CD4-positive, alpha-beta T cell treated with Interleukin-17A for 4 hours (primary cell): Measurements from ENCODE around the gene GNG2.

Experiments used
- DNase-seq: peaks from one replicate; pipeline ENCODE4 v3.0.0-alpha.2; 2020; ENCODE audit warnings: mixed read lengths

GNG2 gene

DNA sequence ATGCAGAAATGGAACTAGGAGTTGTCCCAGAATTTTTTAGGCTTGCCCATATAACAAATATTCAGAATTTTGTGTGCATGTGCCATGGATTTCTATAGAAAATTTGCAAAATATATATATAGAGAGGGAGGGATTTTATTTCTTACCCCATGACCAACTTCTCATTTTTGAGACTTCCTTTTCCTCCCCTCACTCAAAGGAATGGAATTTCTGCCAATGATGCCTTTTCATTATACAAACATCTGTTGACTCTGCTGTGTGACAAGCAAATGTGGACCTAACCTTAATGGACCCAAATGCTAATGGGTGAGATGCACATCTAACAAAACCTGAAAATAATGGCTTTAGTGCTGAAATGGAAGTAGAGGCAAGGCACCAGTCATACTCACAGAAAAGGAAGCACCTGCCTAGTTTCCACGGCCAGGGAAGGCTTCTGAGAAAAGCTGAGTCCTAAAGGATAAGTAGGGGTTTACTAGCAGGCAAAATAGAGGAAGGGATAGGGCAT is 3.6 kb upstream of the GNG2 start:
- no peak for DNase-seq

DNA sequence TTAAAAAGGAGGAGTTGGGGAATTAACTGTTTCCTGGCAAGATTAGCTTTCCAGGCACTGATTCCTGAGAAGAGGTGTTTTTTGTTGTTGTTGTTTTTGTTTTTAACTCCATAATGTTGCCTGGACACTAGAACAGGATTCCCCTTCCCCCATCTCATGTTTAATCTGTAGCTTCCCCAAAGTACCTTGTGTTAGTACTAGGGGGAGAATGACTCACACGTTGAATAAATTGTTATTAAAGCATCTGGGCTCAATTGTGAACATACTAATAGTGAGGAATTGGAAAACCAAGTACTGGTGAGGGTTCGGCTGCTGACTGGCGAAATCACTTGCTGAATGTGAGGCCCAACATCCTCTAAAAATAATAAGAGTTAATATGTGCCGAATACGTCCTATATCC is 1.3 kb upstream of the GNG2 start:
- DNase-seq, result no peak

DNA sequence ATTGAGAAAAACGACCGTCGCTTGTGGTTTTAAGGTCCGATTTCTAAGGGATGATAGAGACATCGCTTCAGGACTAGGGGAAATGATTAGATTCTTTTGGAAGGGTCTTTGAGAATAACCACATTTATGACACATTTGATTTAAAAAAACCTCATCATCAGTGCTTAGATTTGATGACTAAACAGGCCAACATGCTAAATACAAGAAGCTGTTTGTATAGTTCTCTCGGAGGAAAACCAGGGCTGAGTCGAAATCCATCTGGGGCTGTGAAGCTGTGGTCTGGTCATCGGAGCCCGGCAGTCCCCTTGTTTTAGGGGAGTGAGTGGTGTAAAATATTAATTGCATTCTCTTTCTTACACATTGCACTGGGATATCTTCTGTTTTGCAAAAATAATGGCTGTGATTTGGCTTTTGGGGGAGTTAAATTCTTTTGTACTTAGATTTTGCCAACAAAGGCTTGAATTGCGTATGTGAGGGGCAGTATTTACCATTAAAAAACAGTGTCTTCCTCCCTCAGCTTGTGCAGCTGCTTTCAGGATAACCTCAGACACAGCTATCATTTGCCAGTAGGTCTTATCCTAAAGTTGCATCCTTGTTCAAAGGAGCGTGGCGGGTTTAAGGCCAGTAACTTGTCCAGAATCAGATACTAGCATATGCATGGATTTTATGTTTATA is 550 bp downstream of the GNG2 start:
- DNase-seq, result peak; percentile 45

GRCh38 chr14:51862176-51862796 is 1.9 kb downstream of the GNG2 start:
- peak; percentile 44 for DNase-seq

DNA sequence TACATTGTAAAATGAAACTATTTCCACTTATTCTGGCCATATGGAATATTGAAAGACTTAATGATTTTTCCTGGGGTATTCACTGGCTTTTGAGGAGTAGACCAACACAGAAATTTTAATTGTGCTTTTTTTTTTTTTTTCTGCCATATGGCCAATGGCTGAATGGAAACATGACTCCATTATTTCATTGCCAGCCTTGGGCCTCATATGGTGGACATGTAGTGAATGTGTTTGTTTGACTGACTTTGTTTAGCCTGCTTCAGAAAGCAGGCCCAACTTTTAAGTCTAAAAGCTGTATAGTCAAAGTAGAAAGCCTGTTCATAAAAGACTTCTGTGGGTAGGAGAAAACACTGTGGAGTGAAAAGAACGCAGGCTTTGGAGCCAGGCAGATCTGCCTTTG is 2.4 kb downstream of the GNG2 start:
- no peak for DNase-seq

- DNase-seq, result no peak
Observed at GRCh38 chr14:51865953-51866747, 5.7 kb downstream of the GNG2 start.

DNA sequence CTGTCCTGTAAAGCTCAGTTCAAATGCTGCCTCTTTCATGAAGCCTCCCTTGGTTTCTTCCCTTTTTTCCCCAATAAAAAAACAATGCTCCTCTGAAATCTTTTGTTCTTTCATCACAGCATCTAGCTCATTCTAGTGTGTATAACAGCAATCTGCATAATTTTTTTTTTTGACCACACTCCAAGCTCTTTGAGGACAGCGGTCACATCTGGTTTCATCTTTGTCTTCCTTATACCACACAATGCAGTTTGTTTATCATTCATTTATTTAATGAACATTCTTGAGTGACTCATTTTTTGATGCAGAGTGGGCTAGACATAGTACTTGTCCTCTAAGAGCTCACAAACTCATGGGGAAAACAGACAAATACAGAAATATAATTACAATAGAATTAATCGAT is 7.3 kb downstream of the GNG2 start:
- no peak for DNase-seq

DNA sequence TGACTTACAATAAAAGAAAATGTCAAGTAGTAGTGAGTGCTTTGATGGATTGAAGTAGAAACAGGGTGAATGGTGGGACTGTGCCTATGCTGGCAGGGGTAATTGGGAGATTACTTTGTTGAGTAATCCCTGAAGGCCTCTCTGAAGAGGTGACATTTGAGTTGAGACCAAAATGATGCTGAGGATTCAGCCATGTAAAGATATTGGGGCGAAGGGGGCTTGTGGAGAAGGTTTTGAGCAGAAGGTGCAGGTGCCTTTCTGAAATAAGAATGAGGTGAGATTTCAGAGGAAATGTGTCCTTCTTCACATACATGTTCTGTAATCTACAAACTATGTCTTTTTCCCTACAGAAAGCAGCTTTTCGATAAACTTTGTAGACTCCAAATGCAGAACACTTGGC is 8.0 kb downstream of the GNG2 start:
- DNase-seq, result no peak

- peak; percentile 72 for DNase-seq
Observed at GRCh38 chr14:51869411-51870100, 9.1 kb downstream of the GNG2 start.

GRCh38 chr14:51870606-51871005 is 10.2 kb downstream of the GNG2 start:
- no peak for DNase-seq

GRCh38 chr14:51871846-51872245 is 11.4 kb downstream of the GNG2 start:
- no peak for DNase-seq

DNA sequence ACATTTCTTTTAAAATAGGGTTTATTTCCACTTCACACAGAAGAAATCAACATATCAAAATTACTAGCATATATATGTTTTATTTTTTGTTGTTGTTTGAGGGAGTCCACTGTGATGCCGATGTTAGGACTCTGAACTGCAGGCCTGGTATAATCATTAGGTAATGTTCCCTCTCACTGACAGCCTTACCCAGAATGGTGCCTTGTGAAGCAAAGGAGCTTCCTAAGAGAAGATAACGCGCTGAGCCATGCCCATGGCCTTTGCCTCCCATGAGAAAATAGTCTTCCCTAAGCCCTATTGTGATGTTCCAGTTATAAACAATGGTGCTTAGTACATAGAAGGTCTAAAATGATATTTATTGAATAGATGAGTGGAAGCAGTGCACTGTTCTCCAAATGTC is 12.0 kb downstream of the GNG2 start:
- no peak for DNase-seq

DNA sequence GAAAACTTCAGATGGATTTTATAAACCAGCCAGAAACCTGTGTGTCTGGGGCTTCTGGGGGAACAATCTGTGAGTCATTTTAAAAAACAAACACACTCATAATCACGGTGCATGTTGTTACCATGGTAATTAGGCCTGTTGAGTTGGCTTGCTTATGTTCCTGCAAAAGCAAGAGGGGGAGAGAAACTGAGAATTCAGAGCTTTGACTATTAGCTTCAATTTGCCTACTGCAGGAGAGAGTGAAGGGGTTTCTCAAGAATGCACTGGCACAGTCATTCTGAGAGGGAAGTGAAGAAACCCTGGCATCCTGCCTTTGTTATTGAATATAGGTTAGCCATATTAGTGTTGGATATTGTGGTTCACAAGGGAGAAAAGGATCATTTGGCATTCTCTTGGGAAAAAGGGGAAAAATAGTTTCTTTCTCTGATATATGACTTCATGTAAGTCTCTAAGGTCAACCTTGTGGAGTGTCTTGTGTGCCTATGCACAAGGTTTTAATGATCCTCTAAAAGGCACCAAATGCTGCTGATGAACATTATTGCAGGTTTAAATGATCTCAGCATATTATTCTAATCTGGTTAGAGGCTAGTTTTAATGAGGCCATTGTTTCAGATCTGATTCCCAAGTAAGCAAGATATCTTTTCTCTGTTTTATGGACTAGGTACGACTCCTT is 12.9 kb downstream of the GNG2 start:
- peak; percentile 33 for DNase-seq

DNA sequence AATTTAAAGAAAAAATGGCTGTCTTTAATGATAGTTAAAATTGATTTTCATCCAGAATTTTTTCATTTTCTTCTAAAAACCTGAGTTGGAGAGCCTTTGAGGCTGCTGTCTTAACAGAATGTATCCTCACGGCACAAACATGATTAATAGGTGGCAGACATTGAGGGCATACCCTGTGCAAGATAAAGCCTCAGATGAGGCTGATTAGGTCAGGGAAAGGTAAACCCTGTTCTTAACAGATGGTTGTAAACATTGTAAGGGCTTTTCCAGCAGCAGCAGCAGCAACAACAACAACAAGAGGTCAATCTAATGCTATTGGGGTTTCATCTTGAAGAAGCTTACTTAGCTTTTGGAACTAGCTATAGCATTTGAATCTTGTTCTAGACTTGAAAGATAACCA is 17.4 kb downstream of the GNG2 start:
- DNase-seq, result no peak

DNA sequence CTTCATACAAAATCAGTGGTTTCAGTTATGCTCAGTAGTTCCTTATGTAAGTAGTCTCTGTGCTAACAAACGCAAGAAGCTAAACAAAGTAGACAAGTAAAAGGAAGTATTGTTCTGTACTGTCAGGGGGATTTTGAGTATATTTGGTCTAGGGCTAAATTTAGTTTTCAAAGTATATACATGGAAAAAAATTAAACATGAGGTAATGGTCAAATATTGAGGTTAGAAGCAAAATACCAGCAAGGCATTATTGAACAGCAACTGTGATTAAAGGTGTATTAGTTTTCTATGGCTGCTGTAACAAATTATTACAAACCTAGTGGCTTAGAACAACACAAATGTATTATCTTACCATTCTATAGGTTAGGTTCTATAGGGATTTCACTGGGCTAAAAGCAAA is 18.8 kb downstream of the GNG2 start:
- no peak for DNase-seq

- no peak for DNase-seq
Observed at GRCh38 chr14:51880835-51881580, 20.6 kb downstream of the GNG2 start.

DNA sequence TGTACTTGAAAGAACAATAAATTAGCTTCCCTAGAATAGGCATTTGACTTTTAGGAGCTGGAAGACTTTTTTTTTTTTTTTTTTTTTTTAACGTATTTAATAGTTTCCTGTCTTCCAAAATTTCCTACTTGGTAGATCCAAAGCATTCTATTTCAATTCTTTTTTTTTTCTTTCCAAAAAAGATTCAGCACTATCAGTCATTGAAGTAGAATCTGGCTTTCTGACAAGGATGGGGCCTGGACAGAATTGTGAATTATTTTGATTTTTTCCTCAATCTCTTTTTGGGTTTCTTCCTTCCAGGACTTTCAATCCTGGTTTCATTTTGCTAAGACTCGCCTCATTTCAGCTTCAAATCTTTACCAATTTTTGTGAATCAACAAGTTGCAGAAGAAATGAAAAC is 21.2 kb downstream of the GNG2 start:
- no peak for DNase-seq

DNA sequence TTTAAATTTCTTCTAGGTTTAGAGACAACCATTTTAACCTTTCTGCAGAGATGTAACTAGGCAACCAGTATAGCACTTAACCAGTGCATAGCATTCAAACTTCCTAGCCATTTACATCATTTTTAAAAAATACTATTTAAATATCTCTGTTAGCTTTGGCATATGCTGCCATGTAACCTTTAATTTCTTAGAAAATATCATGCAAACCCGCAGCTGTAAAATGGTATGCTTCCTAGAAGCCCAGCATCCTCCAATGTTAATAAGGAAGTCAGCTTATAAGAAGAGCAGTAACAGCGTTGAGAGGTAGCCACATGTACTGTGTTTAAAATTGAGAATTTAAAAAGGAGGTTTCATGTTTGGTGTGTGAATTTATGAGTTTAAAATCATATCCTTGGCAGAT is 22.8 kb downstream of the GNG2 start:
- no peak for DNase-seq

- DNase-seq, result no peak
Observed at GRCh38 chr14:51884086-51884927, 23.9 kb downstream of the GNG2 start.

- no peak for DNase-seq
Observed at GRCh38 chr14:51889851-51890250, 29.4 kb downstream of the GNG2 start.

DNA sequence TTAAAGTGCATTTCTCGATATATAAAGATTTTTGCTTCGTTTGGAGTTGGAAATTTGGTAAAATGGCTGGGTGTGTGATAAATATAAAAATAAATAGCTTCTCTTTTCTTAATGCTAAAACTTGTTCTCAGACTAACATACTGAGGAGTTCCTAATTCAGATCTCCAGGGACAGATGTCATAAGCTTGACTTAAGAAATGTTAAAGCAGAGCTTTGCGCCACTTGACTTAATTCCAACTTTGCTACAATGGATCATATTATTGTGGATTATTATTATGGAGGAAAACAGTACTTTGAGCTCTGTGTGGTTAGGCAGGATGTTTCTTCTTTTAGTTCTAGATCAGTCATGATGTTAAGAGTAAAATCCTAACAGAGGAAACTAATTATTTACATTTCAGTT is 33.8 kb downstream of the GNG2 start:
- DNase-seq, result no peak
